ENCODE results near the gene KREMEN1. TPM values are rescaled to one million over a fixed set of nuclear protein-coding genes. Genes with fewer than 3 reads are reported as not detected.
"Not testable (repeated sequence)": the region's sequence is repeated elsewhere in the genome, so short reads cannot be mapped to it uniquely, and the experiment has no call there.

The KREMEN1 gene
- total and polyA plus RNA-seq, 10 of the 15 experiments (the other 5 are each of a cell fraction or from before 2014, with no cell fraction given) = 0.10 to 2.5 (median 0.20) TPM; not detected in 1

DNA sequence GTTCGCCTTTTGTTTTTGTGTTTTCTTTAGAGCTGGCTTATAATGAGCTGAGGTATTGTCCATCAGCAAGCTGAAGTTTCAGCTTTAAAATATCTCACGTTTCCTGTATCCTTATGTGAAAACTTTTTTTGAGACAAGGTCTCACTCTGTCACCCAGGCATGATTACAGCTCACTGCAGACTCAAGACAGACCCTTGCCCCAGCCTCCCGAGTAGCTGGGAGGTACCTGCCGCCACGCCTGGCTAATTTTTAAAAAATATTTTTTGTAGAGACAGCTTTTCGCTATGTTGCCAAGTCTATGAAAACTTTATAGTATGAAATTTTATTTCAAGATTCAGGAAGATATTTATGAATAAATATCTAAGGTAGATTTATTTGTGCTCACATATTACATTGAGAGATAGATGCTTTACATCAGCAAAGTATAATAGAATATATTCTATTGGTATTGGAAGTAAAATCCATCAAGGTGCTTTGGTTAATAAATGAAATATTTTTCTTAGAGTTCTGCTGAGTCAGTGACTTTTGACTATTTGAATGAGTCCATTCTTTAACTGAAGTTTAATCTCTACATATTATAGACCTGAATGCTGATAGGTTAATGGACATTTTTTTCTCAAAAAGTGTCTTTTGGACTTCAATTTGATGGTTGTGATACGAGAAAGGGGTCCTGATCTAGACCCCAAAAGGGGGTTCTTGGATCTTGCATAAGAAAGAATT lies 10.2 kb downstream of the KREMEN1 start (continued):
- TF ChIP-seq ZBED1 (IDR thresholded peaks at IDR 0.05; ENCODE audit: borderline replicate concordance) (no peak), STAT3 (IDR thresholded peaks at IDR 0.05; ENCODE audit: low read depth, low read length) (no peak), ZNF217 (IDR thresholded peaks at IDR 0.05) (no peak), RFX5 (IDR thresholded peaks at IDR 0.05; ENCODE audit: low read depth, low read length) (no peak)

DNA sequence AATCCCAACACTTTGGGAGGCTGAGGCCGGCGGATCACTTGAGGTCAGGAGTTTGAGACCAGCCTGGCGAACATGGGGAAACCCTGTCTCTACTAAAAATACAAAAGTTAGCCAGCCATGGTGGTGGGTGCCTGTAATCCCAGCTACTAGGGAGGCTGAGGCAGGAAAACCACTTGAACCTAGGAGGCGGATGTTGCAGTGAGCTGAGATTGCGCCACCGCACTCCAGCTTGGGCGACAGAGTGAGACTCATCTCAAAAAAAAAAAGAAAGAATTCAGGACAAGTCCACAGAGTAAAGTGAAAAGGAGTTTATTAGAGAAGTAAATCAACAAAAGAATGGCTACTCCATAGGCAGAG lies 10.7 kb downstream of the KREMEN1 start:
- H3K4me1 ChIP-seq (ENCODE audit: control insufficient read depth, insufficient read depth, low read length); H3K9me3 ChIP-seq (replicated peaks; ENCODE audit: control insufficient read depth, insufficient read depth, low read length); BruUV-seq (replicated peaks); intact Hi-C loops (cut with micrococcal nuclease; ENCODE audit: unreplicated experiment); H4K20me1 ChIP-seq (ENCODE audit: control insufficient read depth, insufficient read depth); CTCF ChIA-PET; H3K27ac ChIP-seq (ENCODE audit: control insufficient read depth, insufficient read depth); ATAC-seq; H3K9ac ChIP-seq (ENCODE audit: control insufficient read depth, insufficient read depth, low read length); RAD21 ChIA-PET (ENCODE audit: unreplicated experiment); in situ Hi-C loops (cut with MboI); H2AFZ ChIP-seq (ENCODE audit: control insufficient read depth, low read depth, low read length); H3K4me2 ChIP-seq (ENCODE audit: control insufficient read depth, insufficient read depth); H3K79me2 ChIP-seq (ENCODE audit: control insufficient read depth, insufficient read depth, low read length); H3K4me3 ChIP-seq; H3K27me3 ChIP-seq (replicated peaks in 1 of 2; ENCODE audit: control insufficient read depth in 2 of 2, insufficient read depth in 2 of 2, low read length in 1 of 2); FAIRE-seq; DNase-seq (ENCODE audit: low read depth, low spot score); H3K36me3 ChIP-seq (ENCODE audit: control insufficient read depth in 2 of 2, insufficient read depth in 2 of 2, low read length in 1 of 2): not testable (repeated sequence)
- WGBS (ENCODE audit: insufficient coverage, insufficient replicate concordance, low lambda C conversion rate, missing lambda C conversion rate) = 84% methylated on average over 7 of the region's 7 CpGs
- ChIA-PET SMC1A (ENCODE audit: uncharacterized antibody, unreplicated experiment) (interaction anchor here (0.8 to 1.8 kb wide), 7 partner anchors 8 to 227 kb away, joined by 3 to 7 read pairs (median 3); no protein-coding TSS in a partner anchor), POLR2A (interaction anchor here (1.2 kb wide), 1 partner anchor 9 kb away, joined by 3 read pairs; no protein-coding TSS in a partner anchor)
